DND-41 (cell line): ENCODE measurements around the gene HDX.

Experiments used
- CTCF ChIP-seq: IDR thresholded peaks from 2 replicates; pipeline ENCODE4 v1.5.1; 2012; ENCODE audit warnings: borderline replicate concordance, low read length, moderate library complexity, mild to moderate bottlenecking; ENCODE audit not compliant: poor library complexity, severe bottlenecking; ENCODE audit errors: extremely low read depth
- EZH2 ChIP-seq: IDR thresholded peaks from 3 replicates; pipeline ENCODE4 v1.6.1; 2012; ENCODE audit warnings: borderline replicate concordance, low read depth, mild to moderate bottlenecking, moderate library complexity, low read length, inconsistent platforms; ENCODE audit not compliant: severe bottlenecking

DNA sequence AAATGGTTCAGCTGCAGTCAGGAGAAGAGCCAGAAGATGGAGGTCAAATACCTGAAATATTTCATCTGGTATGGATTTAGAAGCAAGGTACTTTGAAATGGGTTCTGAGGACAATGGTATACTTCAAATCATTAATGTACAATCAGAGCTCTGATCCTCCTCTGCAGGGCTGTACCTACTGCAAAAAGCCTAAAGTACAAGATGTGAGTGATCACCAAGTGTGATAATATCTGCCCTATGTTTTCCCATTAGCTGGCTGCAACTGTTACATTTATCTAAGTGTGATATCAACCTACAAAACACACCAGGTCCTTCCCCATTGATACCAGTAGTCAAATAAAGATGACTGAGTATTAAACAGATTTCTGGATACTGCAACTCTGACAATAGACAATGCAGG lies 25.1 kb downstream of the HDX start:
- TF ChIP-seq CTCF (no peak), EZH2 (no peak)
